Measurements from ENCODE around the gene YIF1A. TPM values are rescaled to one million over a fixed set of nuclear protein-coding genes. Genes with fewer than 3 reads are reported as not detected.
A peak's percentile ranks its signal among the peaks of the same experiment; 100 is the strongest.

The YIF1A gene
- total RNA-seq, 1 donor, result 119 TPM

DNA sequence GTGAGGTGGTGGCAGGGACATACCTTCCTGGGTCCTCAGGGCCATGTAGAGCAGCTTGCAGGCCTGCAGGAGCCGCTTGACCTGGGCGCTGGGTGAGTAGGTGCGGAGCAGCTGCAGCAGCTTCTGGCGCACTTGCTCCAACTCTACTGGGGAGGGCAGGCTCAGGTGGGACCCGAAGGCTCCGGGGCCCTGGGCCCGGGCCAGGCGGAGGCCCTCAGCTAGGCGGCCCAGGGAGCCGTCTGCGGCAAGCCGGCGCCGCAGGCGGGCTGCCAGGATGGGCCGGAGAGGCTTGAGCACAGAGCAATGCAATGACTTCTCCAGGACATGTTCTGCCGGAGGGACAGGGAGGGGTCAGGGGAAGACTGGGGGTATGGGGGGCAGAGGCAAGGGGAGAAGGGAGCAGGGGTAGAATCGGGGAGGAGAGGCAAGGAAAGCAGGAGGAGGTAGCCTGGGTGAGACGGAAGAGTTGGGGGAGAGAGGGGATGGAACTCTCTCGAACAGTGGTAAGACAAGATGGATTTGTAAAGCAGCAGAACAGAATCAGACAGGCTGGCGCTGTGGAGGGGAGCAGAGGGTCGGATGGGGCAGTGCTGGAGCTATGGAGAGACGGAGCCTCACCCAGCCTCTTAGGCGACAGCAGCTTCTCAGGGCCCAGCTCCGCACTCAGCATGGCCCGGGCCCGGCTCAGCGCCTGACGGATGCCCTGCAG, 45.1 kb upstream of the YIF1A start:
- peak overlapping the region; percentile 9 for H3K4me3 ChIP-seq (ENCODE audit: low read depth, low read length)
- no peak for DNase-seq (ENCODE audit: low read depth)
- TF ChIP-seq, protein P1, sequence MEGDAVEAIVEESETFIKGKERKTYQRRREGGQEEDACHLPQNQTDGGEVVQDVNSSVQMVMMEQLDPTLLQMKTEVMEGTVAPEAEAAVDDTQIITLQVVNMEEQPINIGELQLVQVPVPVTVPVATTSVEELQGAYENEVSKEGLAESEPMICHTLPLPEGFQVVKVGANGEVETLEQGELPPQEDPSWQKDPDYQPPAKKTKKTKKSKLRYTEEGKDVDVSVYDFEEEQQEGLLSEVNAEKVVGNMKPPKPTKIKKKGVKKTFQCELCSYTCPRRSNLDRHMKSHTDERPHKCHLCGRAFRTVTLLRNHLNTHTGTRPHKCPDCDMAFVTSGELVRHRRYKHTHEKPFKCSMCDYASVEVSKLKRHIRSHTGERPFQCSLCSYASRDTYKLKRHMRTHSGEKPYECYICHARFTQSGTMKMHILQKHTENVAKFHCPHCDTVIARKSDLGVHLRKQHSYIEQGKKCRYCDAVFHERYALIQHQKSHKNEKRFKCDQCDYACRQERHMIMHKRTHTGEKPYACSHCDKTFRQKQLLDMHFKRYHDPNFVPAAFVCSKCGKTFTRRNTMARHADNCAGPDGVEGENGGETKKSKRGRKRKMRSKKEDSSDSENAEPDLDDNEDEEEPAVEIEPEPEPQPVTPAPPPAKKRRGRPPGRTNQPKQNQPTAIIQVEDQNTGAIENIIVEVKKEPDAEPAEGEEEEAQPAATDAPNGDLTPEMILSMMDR (IDR thresholded peaks at IDR 0.05; ENCODE audit: insufficient read depth, low read length), result no peak

DNA sequence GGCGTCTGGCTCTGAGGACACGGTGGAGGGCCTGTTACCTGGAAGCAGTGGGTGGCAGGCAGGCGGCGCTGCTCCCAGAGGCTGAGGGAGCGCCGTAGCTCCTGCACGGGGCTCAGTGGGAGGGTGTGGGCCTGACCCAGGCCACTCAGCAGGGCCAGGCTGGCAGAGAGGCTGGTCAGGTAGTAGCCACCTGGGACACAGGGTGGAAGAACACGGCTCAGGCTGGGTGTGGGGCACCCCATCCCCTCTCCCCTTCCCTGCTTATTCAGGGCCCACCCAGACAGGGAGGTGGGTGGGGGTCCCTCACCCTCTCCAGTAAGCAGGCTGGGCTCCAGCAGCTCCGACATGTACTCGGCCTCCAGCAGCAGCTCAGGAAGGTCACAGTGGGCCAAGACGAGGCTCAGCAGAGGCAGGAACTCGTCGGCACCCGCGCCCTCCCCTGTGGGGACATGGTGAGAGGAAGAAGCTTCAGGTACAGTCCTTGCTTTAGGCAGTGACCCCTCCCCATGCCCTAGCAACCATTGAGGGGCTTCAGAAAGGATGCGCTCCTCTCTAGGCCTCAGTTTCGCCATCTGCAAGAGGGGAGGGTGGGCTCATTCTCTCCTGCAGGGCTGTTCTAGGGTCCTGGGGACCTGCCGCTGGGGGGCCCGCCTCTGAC, 44.4 kb upstream of the YIF1A start:
- TF ChIP-seq, protein P1 (IDR thresholded peaks at IDR 0.05; ENCODE audit: insufficient read depth, low read length), result no peak
- no peak overlapping the region for H3K4me3 ChIP-seq (ENCODE audit: low read depth, low read length)
- DNase-seq (ENCODE audit: low read depth), result no peak

DNA sequence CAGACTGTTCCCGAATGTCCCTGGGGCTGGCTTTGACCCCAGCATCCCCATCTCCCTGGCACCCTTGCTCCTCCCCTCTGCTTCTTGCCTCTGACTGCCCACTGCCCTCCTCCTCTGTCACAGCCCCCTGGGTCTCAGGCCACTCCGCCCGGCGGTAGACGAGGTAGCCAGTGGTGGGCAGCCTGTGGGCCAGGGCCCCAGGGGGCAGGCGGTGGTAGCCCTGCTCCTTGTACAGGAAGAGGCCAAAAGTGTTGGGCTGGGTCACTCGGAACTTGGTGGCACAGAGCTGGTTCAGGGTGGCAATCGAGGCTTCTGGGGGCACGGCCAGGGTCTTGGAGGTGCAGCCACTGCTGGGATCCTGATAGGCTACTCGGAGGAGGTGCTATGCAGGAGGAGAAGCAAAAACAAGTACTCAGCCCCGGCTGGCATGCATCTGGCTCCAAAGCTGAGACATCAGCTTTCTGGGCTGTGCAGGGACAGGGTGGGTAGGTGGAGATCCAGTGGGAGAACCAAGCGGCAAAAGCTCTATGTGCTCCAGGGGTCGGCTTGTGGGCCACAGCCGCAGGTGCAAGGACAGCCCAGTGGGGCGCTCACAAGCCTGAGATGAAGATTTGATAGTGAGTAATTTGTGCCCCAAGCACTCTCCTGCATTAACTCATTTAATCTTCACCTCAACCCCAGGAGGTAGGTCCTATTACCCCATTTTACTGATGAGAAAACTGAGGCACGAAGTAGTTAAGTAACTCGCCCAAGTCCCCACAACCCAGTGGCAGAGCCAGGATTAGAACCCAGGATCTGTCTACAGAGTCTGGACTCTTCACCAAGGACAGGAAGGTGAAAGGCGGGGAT, 43.7 kb upstream of the YIF1A start:
- DNase-seq (ENCODE audit: low read depth), result no peak
- TF ChIP-seq, protein P1 (IDR thresholded peaks at IDR 0.05; ENCODE audit: insufficient read depth, low read length), result no peak
- H3K4me3 ChIP-seq (ENCODE audit: low read depth, low read length), result no peak overlapping the region

DNA sequence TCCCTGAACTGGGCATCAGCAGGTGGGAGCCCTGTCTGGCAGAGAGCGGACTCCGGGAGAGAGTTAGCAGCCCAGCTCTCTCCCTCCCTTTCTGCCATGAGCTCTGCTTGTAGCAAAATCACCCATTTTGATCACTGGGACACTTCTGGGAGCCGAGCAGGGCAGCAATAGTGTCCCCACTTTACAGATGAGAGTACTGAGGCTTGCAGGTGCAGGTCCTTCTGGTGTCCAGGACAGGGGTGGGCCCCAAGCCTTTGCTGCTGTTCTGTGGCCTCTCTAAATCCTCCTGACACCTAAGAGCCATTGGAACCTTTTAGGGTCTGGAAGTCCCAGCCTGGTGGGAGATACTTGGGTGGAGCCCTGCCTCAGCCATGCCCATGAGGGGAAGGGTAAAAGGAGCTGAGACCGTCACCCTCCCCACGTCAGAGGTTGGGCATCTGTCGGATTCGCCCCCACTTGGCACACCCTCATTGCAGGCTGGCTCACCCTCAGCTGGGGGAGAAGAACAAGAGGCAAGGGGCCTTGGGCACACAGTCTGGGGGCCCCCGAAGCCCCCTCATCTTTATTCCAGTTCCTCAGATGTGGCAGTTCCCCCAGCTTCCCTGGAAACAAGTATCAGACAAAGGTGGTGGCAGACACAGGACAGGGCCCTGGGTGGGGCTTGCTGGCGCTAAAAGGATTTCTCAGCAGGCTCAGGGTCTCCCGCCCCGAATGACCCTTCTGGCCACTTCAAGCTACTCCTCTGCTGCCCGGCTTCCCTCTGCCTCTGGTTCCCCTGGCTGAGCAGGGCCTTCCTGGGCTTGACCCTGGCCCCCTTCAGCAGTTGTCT, 42.8 kb upstream of the YIF1A start:
- no peak overlapping the region for H3K4me3 ChIP-seq (ENCODE audit: low read depth, low read length)
- DNase-seq (ENCODE audit: low read depth), result no peak
- TF ChIP-seq, protein P1 (IDR thresholded peaks at IDR 0.05; ENCODE audit: insufficient read depth, low read length), result no peak

DNA sequence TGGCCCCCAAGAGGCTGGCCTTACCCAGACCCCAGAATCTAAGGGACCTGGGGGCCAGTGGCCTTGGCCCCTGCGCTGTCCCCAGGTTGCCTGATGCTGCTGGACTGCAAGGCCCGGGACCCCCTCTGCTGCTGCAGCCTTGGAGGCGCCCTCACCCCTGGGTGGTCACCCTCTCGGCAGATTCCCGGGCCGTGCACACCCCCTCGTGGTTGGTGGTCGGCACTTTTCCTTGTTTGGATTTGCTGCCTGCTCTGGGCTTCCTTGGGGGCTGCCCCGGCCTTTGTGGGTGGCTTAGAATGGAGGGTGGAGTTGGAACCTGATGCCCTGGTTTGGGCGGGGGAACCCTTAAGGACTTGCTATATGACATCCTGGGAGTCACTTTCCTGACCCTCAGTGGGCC, 42.0 kb upstream of the YIF1A start:
- no peak overlapping the region for H3K4me3 ChIP-seq (ENCODE audit: low read depth, low read length)
- TF ChIP-seq, protein P1 (IDR thresholded peaks at IDR 0.05; ENCODE audit: insufficient read depth, low read length), result no peak
- no peak for DNase-seq (ENCODE audit: low read depth)

DNA sequence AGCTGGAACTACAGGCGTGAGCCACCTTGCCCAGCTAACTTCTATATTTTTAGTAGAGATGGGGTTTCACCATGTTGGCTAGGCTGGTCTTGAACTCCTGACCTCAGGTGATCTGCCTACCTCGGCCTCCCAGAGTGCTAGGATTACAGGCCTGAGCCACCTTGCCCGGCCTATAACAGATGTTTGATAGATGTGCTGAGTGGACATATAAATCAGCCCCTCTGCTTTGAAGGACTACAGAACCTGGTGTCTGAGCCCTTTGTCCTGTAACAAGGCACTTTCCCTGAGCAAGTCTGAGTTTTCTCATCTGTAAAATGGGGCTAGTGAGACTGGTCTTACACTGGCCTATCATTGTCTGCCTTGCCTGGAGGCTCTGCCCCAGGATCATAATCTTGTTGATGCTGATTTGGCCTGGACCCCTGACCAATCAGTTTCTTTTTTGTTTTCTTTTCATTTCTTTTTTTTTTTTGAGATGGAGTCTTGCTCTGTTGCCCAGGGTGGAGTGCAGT, 40.3 kb upstream of the YIF1A start:
- TF ChIP-seq, protein P1 (IDR thresholded peaks at IDR 0.05; ENCODE audit: insufficient read depth, low read length), result no peak
- no peak for DNase-seq (ENCODE audit: low read depth)
- H3K4me3 ChIP-seq (ENCODE audit: low read depth, low read length), result no peak overlapping the region

All from fibroblast of the aortic adventitia (primary cell).